GM12891 (cell line): Measurements from ENCODE around the gene RFWD3.
A peak's percentile ranks its signal among the peaks of the same experiment; 100 is the strongest.

Source experiments
- DNase-seq: peaks from one replicate; pipeline ENCODE4 v3.0.0; 2011; ENCODE audit warnings: low spot score; ENCODE audit not compliant: insufficient read length
- FAIRE-seq: peaks from 2 replicates; lab custom pipeline; 2011; peaks lifted over from hg19 to GRCh38; lab: Jason Lieb, UNC
- PAX5 ChIP-seq: IDR thresholded peaks from 2 replicates; pipeline ENCODE4 v1.6.1; 2011; ENCODE audit warnings: low read length, moderate library complexity, mild to moderate bottlenecking; ENCODE audit not compliant: insufficient read depth, severe bottlenecking
- POLR2A ChIP-seq: IDR thresholded peaks from 2 replicates; pipeline ENCODE4 v1.6.1; 2011; ENCODE audit warnings: low read depth, low read length, control low read depth
- POLR2AphosphoS5 ChIP-seq: IDR thresholded peaks from 2 replicates; pipeline ENCODE4 v1.6.1; 2011; ENCODE audit warnings: low read depth, low read length, control low read depth
- POU2F2 ChIP-seq: IDR thresholded peaks from 2 replicates; pipeline ENCODE4 v1.6.1; 2011; ENCODE audit warnings: low read depth, mild to moderate bottlenecking, control low read depth, low read length, moderate library complexity
- SPI1 ChIP-seq: IDR thresholded peaks from 2 replicates; pipeline ENCODE4 v1.6.1; 2011; ENCODE audit warnings: low read depth, low read length, control low read depth
- TAF1 ChIP-seq: IDR thresholded peaks from 2 replicates; pipeline ENCODE4 v1.6.1; 2011; ENCODE audit warnings: low read depth, low read length, control low read depth

The RFWD3 gene

GRCh38 chr16:74586948-74587347 is 79.7 kb downstream of the RFWD3 start:
- FAIRE-seq (no peak), DNase-seq (no peak)
- TF ChIP-seq TAF1 (no peak), POLR2AphosphoS5 (no peak), SPI1 (no peak), PAX5 (no peak), POU2F2 (no peak), POLR2A (no peak)

GRCh38 chr16:74585846-74586443 is 80.7 kb downstream of the RFWD3 start:
- no peak for DNase-seq
- no peak for FAIRE-seq
- TF ChIP-seq SPI1 (no peak), POLR2A (no peak), POU2F2 (no peak), PAX5 (no peak), TAF1 (no peak)

DNA sequence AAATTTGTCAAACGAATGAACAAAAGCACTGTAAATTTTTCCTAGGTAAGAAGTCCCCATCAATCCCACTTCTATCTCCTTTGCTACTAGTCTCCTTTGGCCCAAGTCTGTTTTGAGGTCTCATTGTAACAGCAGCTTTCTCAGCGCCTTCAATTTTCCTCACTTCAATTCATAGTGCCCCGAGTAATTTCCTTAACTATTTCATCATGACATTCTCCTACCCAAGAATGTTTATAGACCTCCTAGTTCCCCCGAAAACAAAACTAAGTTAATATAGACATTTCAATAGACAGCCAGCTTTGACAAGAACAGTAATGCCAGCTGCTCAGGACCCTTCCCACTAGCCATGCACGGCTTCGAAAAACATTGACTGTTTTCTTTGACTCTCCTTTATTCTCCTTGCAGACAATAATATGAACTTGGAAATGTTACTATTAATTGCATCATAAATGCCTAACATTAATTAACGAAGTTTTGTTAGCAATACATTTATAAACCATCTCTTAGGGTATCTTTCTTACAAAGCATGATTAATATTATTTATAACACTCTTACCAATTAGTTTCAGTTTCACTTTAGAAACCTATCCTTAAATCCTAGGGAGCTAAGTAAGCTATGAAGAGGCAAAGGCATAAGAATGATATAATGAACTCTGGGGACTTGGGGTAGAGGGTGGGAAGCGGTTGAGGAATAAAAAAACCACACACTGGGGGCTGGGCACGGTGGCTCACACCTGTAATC is 82.6 kb downstream of the RFWD3 start:
- TF ChIP-seq TAF1, result no peak
- no peak for TF ChIP-seq POLR2AphosphoS5
- no peak for TF ChIP-seq SPI1
- TF ChIP-seq PAX5, result no peak
- TF ChIP-seq POU2F2, result no peak
- TF ChIP-seq POLR2A, result no peak
- DNase-seq (no peak), FAIRE-seq (no peak)

DNA sequence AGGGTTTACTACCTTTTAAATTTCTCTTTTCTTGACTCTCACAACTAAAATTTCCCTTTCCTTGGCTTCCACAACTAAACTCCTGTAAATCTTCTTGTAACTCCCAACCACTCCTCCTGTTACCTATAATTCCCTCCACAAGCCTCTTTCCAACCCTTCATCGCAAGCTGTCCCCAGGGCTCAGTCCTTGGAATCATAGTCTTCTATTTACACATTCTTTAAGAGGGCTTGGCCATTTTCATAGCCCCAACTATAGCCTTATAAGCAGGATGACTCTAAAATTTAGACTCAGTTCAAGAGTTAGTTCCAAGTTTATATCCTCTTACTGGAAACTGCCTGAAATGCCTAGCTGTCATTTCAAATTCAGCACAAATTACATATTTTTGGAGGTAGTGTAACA is 83.7 kb downstream of the RFWD3 start:
- no peak for DNase-seq
- FAIRE-seq, result no peak
- no peak for TF ChIP-seq POU2F2
- TF ChIP-seq TAF1, result no peak
- TF ChIP-seq SPI1, result no peak
- TF ChIP-seq POLR2AphosphoS5, result no peak
- TF ChIP-seq POLR2A, result no peak
- TF ChIP-seq PAX5, result no peak

DNA sequence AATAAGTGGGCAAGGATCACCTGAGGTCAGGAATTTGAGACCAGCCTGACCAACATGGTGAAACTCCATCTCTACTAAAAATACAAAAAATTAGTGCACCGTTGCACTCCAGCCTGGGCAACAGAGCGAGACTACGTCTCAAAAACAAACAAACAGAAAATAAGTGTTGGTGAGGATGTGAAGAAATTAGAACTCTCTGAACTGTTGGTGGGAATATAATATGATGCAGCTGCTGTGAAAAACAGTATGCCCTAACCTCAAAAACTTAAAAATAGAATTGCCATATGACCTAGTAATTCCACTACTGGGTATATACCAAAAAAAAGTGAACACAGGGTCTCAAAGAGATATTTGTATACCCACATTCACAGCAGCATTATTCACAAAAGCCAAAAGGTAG is 85.8 kb downstream of the RFWD3 start:
- FAIRE-seq (no peak), DNase-seq (no peak)
- TF ChIP-seq PAX5, result peak; percentile 30
- TF ChIP-seq POLR2AphosphoS5, result no peak

GRCh38 chr16:74578838-74579237 is 87.8 kb downstream of the RFWD3 start:
- DNase-seq (no peak), FAIRE-seq (no peak)

GRCh38 chr16:74578433-74578832 is 88.2 kb downstream of the RFWD3 start:
- FAIRE-seq, result no peak
- no peak for DNase-seq
- TF ChIP-seq POLR2AphosphoS5, result no peak
- TF ChIP-seq TAF1, result no peak
- TF ChIP-seq PAX5, result no peak
- TF ChIP-seq POLR2A, result no peak
- no peak for TF ChIP-seq SPI1
- no peak for TF ChIP-seq POU2F2

More at GRCh38 chr16:74578838-74579237, 87.8 kb downstream of the RFWD3 start:
- TF ChIP-seq POLR2AphosphoS5 (no peak), POU2F2 (no peak), SPI1 (no peak), POLR2A (no peak), TAF1 (no peak), PAX5 (no peak)

- DNase-seq (no peak), FAIRE-seq (no peak)
- TF ChIP-seq PAX5 (no peak), POU2F2 (no peak), TAF1 (no peak), POLR2AphosphoS5 (no peak), SPI1 (no peak), POLR2A (no peak)
Measured at GRCh38 chr16:74577882-74578366, 88.8 kb downstream of the RFWD3 start.

DNA sequence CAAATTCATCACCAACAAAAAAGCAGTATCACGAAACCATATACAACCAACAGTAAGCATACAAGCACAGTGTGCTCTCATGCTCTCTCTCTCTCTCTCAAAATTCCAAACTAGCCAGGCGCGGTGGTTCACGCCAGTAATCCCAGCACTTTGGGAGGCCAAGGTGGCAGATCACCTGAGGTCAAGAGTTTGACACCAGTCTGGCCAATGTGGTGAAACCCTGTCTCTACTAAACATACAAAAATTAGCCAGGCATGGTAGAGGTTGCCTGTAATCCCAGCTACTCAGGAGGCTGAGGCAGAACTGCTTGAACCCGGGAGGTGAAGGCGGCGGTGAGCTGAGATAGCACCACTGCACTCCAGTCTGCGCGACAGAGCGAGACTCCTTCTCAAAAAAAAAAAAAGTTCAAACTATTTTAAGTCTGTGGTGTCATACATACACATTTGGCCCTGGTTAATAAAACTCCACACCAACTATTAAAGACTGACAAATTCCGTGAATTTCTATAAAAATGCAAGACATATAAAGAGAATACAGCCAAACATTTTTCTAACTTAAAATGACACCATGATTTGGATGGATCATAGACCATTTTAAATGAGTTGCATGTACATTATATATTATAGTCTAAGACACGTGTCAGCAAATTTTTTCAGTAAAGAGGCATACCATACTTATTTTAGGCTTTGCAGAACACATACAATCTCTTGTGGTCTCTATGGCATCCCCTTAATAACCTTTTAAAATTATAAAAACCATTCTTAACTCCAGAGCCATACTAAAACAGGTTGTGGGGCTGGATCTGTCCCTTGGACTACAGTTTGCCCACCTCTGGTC is 90.7 kb downstream of the RFWD3 start:
- TF ChIP-seq POU2F2 (no peak), TAF1 (no peak), PAX5 (no peak), POLR2AphosphoS5 (no peak), SPI1 (no peak), POLR2A (no peak)
- FAIRE-seq, result no peak
- DNase-seq, result no peak
